ENCODE measurements around the gene DNAJC2.

Gene DNAJC2, protein sequence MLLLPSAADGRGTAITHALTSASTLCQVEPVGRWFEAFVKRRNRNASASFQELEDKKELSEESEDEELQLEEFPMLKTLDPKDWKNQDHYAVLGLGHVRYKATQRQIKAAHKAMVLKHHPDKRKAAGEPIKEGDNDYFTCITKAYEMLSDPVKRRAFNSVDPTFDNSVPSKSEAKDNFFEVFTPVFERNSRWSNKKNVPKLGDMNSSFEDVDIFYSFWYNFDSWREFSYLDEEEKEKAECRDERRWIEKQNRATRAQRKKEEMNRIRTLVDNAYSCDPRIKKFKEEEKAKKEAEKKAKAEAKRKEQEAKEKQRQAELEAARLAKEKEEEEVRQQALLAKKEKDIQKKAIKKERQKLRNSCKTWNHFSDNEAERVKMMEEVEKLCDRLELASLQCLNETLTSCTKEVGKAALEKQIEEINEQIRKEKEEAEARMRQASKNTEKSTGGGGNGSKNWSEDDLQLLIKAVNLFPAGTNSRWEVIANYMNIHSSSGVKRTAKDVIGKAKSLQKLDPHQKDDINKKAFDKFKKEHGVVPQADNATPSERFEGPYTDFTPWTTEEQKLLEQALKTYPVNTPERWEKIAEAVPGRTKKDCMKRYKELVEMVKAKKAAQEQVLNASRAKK

DNA sequence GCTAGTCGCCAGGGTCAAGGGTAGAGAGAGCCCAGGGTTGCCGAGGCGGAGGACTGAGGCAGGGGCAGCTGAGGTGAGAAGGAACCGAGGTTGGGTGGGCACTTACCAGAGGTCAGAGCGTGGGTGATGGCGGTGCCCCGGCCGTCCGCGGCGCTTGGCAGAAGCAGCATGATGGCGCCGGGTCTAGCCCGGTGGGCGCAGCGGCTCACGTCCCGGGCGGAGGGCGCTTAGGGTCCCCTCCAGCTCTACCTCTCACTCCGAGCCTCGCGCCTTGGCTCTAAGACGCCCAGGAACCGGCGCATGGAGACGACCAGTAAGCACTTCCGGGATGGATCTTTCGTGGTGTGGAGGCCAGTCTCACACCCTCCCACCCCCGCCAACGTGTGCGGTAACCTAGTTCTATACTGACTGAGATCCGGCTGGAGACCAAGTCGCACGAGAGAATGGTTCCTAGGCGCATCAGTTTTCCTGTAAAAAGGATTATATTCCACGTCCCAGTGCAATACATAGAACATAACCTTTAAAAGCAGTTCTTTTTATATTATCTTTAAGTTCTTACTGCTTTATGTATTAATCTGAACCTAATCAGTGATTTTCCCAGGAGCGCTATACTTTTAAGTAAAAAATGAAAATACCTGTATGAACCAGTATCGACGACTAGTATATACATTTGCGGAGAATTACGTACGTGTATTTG lies at the start of gene DNAJC2:
Gene DNAJC2 (minus strand): TSS at position 315 of the 697 bp plus-strand sequence. CDS start 145 bp downstream, at position 170.
- DNase-seq (ENCODE audit: low spot score), result peak; percentile 96

DNA sequence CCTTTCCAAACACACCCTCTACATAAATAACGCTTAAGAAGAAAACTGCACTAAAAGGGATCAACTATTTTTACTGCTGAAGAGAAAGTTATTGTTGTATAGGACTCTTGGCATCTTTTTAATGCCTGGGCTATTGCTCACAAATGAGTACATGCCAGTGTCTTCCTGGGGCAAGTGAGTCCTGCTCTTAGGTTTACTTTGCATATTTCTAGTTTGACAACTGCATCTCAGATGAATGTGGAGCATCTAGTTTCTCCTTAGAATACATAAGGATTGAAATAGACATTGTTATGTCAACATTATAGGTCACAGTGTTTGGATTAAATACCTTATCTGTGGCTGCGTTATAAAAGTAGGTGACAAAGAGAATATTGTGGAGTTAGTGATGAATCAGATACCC lies 47.4 kb upstream of the DNAJC2 start:
- DNase-seq (ENCODE audit: low spot score), result no peak

DNA sequence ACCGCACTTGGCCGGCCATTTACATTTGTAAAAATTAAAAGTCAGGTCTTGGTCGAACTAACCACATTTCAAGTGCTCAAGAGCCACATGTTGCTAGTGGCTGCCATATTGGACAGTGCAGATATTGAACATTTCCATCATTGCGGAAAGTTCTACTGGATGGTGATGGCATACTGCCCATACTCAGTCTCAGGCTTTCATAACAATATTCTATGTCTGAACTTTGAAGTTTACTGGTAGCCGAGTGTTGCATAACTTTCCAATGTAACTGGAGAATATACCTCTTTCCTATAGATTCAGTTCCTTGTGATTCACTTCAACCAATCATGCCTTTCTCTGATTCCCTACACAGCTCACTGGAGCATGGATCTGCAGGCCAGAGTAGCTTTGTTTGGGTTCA lies 46.6 kb upstream of the DNAJC2 start:
- DNase-seq (ENCODE audit: low spot score), result no peak

DNA sequence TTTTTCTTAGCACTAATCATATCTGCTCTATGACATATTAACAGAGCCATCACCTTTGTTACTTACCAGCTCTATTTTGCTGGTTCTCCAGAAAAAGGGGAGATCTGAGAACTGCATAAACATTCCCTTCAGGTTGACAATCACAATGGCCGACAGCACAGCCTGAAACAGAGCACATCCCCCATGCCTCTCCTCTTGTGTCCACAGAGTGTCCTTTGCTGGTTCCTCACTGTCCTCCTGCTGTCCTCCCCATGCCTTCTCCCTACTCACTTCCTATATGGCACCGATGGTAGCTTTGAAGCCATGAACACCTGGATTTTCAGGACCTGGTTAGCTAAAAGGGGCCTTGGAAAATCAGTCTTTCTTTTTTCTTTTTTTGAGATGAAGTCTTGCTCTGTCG lies 44.7 kb upstream of the DNAJC2 start:
- DNase-seq (ENCODE audit: low spot score), result no peak

DNA sequence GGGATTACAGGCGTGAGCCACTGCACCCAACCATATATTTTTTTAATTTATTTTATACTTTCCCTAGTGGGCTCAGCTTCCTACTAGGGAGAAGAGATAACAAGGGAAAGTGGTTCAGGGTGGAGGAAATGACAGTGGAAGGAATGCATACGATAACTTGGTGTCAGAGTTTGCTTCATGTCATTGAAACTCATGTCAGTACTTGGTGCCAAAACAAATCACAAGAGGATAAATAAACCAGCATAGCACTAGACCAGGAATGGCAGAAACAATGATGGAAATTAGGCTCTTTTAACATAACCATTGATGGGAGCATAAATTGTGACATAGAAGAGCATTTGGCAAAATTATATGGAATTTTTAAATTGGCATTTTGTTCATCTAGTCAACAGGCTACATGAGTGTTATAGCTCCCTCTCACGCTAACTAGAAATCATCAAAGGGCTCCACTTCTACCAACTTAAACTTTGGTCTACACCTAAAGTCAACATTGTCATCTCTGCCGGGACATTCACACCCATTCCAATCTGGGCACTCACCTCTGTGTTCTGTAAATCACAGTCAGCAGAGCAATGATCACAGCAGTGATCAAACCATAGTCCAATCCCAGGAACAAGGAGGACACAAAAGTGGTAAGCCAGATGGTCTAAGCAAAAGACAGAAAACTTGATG lies 44.0 kb upstream of the DNAJC2 start:
- DNase-seq (ENCODE audit: low spot score), result no peak

DNA sequence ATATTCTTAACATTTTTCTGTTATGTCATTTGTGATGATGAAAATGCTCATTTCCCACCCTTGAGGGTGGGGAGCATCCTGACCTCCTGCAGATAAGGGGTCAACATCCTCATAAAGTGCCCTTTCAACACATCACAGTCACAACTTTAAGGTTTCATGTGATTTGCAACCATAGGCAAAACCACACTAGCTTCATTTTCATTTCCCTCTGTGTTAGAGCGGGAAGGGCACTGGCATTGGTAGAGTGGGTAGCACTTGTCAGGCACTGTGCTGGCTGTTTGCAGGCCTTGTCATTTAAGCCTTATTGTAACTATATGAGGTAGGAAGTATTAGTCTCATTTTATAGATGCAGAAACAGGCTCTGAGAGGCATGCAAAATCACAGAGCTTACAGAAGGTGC lies 42.7 kb upstream of the DNAJC2 start:
- DNase-seq (ENCODE audit: low spot score), result no peak

DNA sequence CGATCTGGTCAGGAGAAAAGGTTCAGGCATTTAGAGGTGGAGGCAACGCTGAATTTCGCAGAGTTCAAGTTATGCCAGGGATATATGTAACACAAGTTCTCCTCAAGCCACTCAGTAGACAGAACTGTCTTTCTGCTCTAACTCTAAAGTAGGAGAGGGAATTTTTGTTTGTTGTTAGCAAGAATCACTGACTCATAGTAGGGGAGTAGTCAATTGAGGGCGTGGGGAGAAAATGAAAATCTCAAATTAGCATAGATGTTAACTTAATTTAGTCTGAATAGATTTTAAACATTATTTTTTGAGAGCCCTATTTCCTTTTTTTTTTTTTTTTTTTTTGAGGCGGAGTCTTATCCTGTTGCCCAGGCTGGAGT lies 37.5 kb upstream of the DNAJC2 start:
- no peak for DNase-seq (ENCODE audit: low spot score)

DNA sequence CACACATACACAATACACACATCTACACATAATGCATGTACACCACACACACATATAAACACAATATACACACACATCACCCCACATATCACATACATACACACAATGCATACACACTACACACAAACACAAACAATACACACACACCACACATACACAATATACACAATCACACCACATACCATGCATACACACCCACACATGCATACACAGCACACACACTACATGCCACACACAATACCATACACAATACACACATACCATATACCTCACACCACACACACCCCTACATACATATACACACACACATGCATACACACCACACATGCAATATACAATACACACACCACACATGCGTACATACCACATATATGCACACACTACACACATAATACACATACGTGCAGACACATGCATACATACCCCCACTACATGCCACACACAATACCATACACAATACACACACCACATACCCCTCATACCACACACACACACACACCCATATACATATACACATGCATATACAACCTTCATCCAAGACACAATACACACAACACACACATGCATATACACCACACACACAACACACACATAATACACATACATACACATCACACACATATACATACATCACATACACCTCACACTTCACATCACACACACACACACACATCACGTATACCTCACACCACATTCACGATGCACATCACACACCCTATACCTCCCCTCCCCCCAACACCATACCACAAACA lies 36.9 kb upstream of the DNAJC2 start:
- DNase-seq (ENCODE audit: low spot score), result no peak

DNA sequence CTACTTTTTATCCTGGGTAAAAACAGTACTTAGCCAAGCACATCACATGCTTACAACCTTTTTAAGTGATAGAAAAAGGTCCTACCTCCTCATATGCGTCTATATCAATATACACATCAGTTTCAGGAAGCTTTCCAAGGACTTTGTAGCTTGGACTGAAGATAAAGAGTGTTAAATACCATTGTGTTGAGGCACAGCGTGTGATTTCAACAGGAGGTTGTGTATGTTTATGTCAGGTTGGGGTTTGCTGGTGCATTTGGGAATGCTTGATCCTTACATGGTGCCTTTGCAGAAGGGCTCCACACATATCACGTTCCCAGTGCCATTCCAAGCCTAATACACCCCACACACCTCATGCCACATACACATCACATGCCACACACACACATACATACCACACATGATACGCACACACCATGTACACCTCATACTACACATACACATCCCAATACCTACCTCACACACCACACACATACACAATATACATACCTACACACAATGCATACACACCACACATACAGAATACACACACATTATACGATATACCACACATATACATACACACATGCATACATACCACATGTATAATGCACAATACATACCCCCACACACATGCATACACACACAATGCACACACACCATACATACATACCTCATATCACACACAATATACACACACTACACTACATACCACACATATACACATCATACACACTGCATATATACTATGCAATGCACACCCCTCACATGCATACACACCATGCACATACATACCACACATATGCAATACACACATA lies 36.0 kb upstream of the DNAJC2 start:
- no peak for DNase-seq (ENCODE audit: low spot score)

DNA sequence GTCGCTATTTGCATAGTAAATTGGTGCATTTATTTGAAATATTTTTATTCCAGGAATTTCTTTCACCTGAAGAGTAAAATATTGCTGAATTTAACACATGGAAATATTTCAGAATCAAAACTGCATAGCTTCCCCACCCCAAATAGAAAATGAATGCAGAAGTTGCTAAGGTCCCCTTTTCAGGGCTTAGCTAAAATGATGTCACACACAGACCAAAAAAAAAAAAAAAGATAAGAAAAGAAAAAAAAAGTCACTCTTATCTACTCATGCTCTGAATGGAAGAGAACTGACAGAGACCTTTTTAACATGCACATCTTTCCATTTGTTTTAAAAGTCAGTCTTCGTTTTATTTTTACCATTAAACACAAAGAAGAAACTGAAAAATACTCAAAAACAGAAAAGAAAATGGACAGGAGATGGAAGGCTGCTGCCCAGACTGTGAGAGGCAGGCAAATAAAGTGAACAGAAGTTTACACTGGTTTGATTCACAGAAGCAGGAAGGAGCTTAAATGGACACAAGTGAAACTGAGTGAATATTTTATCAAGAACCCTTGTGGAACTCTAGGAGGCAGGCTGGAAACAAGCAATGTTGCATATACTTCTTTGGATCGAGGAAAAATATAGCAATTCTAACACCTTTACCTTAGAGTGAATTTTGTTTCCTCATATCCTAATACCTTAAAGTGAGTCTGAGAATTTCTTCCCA lies 34.9 kb upstream of the DNAJC2 start:
- DNase-seq (ENCODE audit: low spot score), result peak; percentile 38

DNA sequence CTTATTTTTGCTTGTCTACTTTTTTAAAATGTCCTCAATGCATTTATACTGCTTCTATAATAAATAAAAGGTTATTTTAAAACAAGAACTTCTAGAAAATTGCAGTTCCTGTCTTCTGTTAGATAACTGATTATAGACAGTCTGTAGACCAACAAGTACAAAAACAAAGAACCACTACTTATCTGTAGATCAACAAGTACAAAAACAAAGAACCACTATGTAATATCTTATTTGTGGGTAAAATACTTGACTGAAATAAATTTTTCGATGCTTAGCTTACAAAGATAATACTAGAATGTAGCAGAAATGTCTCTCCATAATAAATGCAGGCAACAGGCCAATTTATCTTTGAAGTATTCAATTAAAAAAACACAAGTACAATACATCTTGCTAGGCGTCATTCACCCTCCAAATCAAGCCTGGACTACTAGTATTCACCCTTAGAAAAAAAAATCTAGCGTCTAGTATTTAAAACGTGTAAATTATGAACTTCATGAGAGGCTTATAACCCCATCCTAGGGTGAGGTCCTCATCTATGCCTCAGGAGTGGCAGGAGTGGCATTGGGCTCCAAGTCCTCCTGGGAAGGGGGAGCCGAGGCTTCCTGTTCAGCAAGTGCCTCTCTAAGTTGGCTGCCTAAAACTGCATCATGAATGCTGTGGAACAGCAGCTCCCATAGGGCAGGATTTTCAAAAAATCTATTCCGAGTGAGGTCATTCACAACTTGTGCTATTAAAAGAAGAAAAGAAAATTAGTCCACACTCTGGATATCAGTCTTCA lies 29.5 kb upstream of the DNAJC2 start:
- no peak for DNase-seq (ENCODE audit: low spot score)

DNA sequence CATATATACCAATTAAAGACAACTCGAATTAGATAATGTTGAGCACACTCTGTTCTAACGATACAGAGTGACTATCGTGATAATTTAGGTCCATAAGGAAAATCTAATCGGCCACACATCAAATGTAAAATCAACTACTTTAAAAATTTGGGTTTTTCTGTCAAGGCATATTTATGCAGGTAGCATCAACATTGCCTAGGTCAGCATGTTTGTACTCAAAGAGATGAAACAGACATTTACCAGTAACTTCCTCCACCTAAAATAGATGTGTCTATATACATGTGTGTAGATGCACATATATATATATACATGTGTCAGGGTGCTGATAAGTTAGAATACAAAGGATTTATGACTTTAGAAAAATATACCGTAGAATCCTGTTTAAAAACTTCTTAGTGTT lies 24.9 kb upstream of the DNAJC2 start:
- no peak for DNase-seq (ENCODE audit: low spot score)

DNA sequence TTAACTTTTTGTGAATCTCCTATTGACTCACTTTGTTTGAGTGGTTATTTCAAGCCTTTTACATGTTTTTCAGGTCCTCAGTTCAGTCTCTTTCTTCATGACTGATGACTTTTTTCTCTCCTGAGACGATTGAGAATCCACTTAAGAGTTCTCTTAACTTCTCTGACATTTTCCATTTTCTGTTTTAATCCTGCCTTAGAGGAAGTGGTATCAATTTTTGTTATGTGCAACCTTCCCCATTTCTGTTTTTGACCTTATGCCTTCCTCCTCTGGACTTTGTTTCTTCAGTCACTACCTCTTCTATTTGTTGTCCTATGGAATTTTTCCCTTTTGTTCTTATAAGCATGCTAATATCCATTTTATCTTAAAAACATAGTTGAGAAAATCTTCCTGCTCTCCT lies 5.2 kb upstream of the DNAJC2 start:
- DNase-seq (ENCODE audit: low spot score), result no peak

DNA sequence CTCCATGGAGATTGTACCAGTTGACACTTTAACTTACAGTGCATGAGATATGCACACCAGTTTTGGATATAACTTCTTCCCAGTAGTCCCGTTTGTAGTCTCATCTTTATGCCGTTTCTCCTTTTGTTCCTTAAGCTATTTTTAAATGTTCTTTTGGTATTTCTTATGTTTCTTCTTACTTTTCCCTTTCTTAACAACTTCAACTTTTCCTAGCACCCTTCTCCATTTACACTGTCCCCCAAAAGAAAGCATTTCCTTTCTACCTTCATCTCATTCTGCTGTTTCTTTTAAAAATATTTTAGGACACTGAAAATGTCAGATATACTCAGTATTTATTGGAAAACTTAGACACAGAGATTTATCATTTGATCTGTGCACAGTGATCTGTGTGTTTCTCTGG lies 4.4 kb upstream of the DNAJC2 start:
- DNase-seq (ENCODE audit: low spot score), result no peak

DNA sequence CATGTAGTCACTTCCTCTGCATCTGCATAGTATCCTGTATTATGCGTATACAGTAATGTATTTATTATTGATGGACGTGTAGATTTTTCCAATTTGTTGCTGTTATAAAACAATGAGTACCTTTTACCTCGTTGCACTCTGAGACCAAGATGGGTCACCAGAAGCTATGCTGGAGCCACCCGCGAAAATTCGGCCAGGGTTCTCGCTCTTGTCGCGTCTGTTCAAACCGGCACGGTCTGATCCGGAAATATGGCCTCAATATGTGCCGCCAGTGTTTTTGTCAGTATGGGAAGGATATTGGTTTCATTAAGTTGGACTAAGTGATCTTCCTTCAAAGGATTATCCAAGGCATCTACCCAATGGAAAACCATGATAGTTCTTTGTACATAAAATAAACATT lies 3.9 kb upstream of the DNAJC2 start:
- peak; percentile 41 for DNase-seq (ENCODE audit: low spot score)

DNA sequence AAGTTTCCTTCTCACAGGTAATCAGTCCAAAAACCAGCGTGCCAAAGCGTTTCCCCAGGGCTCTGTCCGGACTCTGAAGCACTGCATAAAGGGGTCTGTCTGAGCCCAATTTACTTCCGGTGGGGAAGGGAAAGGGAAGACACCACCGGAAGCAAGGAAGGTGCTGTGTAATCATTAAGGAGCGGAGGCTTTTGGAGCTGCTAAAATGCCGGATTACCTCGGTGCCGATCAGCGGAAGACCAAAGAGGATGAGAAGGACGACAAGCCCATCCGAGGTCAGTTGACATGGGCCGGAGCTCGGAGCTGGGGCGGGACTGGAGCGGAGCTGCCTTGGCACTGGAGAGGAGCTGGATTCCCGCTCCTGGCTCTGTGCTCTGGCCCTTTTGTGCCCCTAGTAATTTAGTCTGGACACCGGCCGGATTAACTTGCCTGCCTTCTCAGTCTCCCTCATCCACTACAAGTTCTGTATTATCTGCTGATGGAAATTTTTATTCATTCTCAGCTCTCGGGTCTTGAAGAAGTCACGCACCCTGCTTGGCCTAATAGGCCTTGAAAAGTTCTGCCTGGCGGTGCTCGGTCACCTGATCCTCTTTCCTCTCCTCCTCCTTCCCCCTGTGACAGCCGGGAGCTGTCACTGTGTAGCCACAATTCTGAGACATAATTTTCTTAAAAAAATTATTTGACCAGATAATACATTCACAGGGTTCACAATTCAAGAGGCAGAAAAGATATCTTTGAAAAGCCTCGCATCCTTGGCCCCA lies 3.1 kb upstream of the DNAJC2 start, which contains the start of gene PSMC2:
Gene PSMC2 (plus strand): TSS at position 137 of the 761 bp plus-strand sequence. CDS start 69 bp downstream, at position 206.
- peak; percentile 99 for DNase-seq (ENCODE audit: low spot score)

DNA sequence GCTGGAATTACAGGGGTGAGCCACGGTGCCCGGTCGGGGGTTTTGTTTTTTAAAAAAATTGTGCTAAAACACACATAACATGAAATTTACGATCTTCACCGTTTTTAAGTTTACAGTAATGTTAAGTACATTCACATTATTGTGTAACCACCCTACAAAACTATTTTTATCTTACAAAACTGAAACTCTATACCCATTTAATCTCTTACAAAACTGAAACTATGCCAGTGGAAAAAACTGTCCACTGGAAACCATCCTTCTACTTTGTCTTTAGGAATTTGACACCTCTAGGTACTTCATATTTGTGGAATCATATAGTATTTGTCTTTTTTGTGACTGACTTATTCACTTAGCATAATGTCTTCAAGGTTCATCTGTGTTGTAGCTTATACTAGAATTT lies 1.8 kb upstream of the DNAJC2 start:
- DNase-seq (ENCODE audit: low spot score), result peak; percentile 32

DNA sequence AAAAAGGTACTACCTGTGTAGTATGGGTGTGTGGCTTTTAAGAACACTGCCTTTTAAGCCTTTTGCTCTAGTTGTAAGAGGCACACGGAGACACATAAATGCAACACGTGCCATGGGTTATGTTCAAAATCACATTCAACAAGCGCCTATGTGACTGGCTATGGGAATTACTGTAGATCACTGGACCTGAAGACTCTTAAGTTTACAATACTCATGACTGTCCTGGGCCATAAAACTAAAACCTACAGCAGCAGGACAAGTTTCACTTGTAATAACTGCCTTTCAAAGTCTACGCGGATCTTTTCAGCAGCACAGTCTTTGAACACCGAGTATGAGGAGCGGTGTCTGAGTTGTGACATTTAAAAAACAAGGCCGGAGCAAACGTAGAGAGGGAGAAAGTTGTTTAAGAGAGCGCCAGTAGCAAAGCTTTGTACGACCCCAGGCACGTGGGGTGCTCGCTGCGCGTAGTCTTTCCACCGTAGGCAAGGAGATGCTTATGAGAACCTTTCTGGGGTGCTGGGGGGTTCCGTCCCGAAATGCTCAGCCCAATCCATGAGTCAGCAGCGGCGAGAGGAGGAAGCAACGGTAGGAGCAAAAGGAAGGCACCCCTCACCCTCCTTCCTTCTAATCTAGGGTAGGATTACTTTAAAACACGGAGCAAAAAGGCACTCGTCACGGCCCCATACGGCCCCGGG lies 662 bp downstream of the DNAJC2 start:
- DNase-seq (ENCODE audit: low spot score), result peak; percentile 74
